IPS DF 19.7 (cell line): Measurements from ENCODE around the gene RTN4RL1.

ENCODE experiments used
- DNase-seq: peaks from one replicate; pipeline ENCODE4 v3.0.0-alpha.2; 2013; ENCODE audit warnings: low read depth, low spot score

RTN4RL1 gene

DNA sequence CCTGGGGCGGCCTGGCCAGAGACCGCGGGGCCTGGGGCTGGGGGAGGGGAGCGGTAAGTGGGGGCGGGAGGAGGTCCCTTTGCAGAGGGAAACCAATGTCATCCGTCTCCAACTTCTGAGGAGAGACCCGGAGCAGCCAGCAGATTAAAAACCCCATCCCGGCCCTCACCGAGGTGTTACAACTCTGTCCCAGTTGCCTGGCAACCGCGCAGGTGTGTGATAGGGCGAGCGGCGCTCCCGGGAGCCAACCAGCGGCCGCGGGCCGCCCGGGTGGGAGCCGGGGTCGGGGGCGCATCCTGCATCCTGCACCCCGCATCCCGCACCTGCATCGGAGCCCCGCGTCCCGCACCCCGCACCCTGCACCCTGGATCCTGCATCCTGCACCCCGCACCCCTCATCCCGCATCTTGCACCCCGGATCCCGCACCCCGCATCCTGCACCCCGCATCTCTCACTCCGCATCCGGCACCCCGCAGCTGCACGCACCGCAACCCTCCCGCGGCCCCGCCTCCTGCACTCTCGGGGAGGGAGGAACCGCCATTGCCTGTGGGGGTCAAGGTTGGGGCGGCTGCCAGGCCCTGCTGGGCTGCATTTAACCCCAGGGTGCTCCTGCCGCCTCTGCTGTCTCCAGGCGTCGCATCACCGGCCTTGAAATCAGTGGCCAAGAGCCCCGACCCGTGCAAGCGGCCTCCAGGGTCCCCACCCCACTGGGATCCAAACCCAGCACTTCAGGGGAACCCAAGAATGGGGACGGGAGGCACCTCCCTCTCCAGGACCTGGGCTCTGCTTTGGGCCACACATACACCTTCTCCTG is 47.3 kb downstream of the RTN4RL1 start:
- no peak for DNase-seq

- DNase-seq = no peak
Measured at GRCh38 chr17:1976683-1977064, 48.5 kb downstream of the RTN4RL1 start.

- DNase-seq = no peak
Measured at GRCh38 chr17:1976000-1976682, 49.0 kb downstream of the RTN4RL1 start.

- no peak for DNase-seq
Measured at GRCh38 chr17:1975573-1975972, 49.6 kb downstream of the RTN4RL1 start.

GRCh38 chr17:1972487-1973160 is 52.5 kb downstream of the RTN4RL1 start:
- DNase-seq = no peak

GRCh38 chr17:1970843-1971384 is 54.2 kb downstream of the RTN4RL1 start:
- DNase-seq = no peak

DNA sequence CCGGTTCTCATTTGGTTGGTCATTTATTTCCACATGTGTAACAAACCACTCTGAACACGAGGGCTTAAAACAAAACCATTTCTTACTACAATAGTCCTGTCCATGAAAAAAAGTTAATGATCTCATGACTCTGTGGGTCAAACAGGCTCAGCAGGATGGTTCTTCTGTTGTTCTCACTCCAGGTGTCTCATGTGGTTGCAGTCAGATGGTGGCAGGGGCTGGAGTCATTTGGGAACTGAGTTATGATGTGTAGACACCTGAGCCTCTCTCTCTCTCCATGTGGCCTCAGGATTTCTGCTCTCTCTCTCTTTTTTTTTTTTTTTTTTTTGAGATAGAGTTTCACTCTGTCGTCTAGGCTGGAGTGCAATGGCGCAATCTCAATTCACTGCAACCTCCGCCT is 55.4 kb downstream of the RTN4RL1 start:
- DNase-seq = no peak

DNA sequence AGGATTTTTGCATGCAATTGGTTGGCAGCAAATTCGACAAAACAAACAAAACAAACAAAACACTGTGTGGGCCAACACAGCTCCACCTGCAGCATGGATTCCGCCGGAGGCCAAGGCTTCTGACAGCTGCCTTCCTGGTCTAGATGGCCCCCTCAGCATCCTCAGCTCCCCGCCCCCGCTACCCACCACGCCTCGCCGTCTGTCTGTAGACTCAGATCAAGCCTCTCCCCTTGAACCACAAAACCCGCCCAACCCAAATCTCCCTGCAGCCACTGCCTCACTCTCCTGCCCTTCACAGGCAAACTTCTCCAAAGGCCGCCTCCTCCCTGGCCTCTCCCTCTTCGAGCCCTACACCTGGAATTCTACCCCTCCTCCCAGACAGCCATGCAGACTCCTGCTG is 57.9 kb downstream of the RTN4RL1 start:
- no peak for DNase-seq

- no peak for DNase-seq
Measured at GRCh38 chr17:1966274-1967086, 58.7 kb downstream of the RTN4RL1 start.

- DNase-seq = no peak
Measured at GRCh38 chr17:1965556-1966273, 59.4 kb downstream of the RTN4RL1 start.

DNA sequence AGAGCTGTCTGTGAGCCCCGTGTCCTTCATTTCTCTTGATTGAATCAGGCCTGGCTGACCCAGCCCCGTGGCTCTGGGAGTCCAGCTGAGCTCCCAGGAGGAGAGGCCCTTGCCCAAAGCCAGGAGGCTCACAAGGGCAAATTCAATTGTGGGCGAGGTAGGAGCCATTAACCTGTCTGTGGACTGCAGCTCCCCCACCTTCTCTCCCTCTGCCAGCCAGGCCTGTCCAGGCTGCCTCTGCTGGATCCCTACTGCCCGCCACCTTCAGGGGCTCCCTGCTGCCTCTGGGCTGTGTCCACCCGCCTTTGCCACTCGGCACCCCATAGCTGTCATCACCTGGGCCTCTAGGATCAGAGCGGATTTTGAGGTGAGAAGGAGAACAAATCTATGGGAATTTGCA is 61.9 kb downstream of the RTN4RL1 start:
- no peak for DNase-seq

GRCh38 chr17:1961189-1961588 is 63.9 kb downstream of the RTN4RL1 start:
- peak; percentile 63 for DNase-seq

- DNase-seq = no peak
Measured at GRCh38 chr17:1960545-1960912, 64.6 kb downstream of the RTN4RL1 start.

DNA sequence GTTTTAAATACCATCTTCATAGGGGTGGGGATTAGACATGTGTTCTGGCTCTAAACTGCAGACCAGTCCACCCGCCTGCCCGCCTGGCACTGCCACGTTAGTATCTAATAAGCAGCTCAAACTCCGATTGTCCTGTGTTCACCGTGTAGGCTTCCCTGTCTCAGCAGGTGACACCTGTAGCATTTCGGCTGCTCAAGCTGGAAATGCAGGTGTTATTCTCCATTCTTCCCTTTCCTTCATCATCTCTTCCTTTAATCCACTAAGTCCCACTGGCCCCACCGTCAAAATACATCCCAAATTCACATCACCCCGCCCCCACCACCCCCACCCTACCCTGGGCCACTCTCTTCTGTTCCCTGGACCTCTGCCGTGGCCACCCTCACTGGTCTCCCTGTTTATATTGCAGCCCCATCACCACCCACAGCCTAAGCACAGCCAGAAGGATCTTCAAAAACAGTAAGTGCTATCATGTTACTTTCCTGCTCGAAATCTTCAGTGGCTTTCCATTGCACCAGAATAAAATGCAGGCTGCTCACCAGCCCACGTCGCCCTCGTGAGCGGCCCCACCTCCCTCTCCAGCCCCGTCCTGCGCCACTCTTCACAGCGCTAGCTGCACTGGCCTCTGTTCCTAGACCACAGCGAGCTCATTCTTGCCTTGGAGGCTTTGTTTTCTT is 65.1 kb downstream of the RTN4RL1 start:
- DNase-seq = no peak

GRCh38 chr17:1958134-1958881 is 66.8 kb downstream of the RTN4RL1 start:
- no peak for DNase-seq

GRCh38 chr17:1957037-1957436 is 68.1 kb downstream of the RTN4RL1 start:
- DNase-seq = no peak

- DNase-seq = no peak
Measured at GRCh38 chr17:1956134-1956533, 69.0 kb downstream of the RTN4RL1 start.

DNA sequence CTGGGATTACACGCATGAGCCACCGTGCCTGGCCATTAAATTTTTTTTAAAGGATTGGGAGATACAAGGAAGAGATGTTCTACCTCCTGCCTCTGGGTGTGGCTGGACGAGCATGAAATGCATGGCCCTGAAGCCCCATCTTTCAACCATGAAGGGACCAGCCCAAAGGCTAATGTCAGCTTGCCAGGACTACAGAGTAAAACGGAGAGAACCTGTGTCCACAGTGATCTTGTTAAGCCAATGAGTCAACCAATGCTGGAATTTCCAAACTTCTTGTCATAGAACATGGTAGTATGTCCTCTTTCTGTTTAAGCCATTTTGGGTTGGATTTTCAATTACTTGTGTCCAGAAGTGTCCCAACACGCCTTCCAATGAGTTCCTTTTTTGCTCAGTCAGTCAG is 71.3 kb downstream of the RTN4RL1 start:
- DNase-seq = no peak

- DNase-seq = no peak
Measured at GRCh38 chr17:1951920-1952319, 73.2 kb downstream of the RTN4RL1 start.

DNA sequence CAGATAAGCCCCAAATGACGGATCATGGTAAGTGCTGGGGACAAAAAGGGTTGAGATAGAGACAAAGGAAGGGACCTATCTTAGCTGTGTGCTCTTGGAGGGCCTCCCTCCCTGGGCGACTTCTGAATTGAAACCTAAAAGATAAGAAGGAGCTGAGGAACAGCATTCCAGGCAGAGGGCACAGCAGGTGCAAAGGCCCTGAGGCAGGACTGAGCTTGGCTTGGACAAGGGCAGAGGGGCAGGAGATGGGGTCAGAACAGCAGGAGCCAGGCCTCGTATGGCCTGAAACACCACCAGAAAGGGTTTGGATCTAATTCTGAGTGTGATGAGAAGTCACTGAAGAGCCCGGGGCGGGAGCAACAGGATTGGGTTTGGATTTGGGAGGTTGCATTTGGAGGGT is 75.4 kb downstream of the RTN4RL1 start:
- no peak for DNase-seq
